GM21360 (cell line): ENCODE results near the gene TREML4.
"Not testable (repeated sequence)": the region's sequence is repeated elsewhere in the genome, so short reads cannot be mapped to it uniquely, and the experiment has no call there.

Experiments used
- ATAC-seq: cut with Tn5 transposase; IDR thresholded peaks from one replicate; pipeline ENCODE4 v1.9.1; 2021; ENCODE audit warnings: mild to moderate bottlenecking, moderate library complexity; ENCODE audit not compliant: unreplicated experiment

The TREML4 gene

GRCh38 chr6:41204156-41204555, 24.0 kb upstream of the TREML4 start:
- no peak for ATAC-seq

- no peak for ATAC-seq
These were observed 19.6 kb upstream of the TREML4 start for GRCh38 chr6:41208439-41209106.

DNA sequence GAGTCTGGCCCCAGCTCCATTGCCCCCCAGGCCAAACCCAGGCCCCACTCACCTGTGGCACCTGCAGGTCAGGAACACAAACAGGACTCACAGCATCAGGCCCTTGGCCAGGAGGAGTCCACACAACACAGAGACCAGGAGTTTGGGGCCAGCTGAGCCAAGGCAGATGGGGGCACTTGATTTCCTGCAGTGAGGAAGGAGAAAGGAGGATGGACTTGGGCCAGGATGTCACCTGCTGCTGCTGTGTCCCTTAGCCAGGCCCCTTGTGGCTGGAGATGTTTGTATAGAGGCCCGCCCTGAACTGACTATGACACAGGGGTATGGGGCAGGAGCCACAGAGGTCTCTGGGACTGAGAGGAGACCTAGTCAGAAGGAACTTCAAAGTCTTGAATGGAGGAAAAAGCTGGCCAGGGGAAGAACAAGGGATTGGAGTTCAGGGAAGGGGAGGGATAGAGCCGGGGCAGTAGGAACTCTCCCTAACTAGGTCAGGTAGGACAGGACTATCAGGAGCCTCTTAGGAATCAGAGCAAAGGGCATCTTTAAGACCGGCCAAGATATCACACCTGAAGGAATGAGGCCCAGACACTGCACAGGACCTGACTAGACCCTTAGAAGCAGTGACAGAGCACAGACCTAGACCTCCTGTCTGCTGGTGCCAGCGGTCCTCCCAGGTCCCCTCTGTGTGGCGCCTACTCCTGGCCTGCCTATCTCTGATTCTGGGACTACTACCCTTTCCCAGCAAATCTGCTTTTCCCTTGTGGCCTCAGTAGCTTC, 18.4 kb upstream of the TREML4 start:
- ATAC-seq = no peak

DNA sequence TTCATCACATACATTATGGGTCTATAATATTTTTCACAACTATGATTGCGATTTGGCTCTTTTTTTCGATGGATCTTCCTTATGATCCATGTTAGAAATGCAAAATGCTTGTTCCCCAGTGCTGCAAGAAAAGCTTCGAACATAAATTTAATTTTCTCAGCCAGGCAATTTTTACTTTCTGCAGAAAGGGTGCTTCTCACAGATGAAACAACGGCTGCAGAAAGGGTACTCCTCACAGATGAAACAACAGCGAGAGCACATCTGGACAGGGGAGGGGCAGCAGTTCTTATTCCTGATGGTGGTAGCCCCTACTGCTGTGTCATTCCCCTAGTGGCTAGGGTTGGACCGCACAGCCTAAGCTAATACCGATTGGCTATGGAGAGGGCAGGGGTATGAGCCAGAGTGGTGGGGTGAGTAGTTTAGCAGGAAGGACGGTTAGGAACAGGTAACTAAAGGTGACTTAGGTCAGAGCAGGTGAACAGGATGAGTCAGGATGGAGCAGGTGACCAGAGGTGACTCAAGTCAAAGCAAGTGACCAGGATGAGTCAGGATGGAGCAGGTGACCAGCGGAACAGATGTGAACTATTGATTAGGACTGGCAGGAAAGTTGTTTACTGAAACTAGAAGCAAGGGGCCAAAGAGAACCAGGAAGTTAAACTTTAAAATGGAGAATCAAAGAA, 13.4 kb upstream of the TREML4 start:
- ATAC-seq = no peak

- ATAC-seq = no peak
These were observed 12.4 kb upstream of the TREML4 start for GRCh38 chr6:41215777-41216176.

GRCh38 chr6:41216616-41217015, 11.5 kb upstream of the TREML4 start:
- no peak for ATAC-seq

GRCh38 chr6:41222045-41222444, 6.1 kb upstream of the TREML4 start:
- ATAC-seq = no peak

GRCh38 chr6:41222513-41222912, 5.6 kb upstream of the TREML4 start:
- no peak for ATAC-seq

DNA sequence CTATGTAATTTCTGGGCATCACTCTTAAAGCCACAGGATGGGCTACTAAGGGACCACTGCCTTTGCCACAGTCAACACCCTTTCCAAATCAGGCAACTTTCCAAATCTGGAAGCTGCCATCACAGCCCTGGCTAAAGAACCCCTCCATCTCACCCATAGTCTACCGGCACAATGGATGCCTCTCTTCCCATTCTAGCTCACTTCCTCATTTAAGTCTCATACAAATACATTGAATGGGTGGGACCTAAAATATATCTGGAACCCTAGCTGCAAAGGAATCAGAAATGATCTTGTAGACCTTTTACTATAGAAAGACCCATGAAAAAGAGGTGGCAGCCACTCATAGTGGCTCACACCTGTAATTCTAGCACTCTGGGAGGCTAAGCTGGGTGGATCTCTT, 3.3 kb upstream of the TREML4 start:
- no peak for ATAC-seq

DNA sequence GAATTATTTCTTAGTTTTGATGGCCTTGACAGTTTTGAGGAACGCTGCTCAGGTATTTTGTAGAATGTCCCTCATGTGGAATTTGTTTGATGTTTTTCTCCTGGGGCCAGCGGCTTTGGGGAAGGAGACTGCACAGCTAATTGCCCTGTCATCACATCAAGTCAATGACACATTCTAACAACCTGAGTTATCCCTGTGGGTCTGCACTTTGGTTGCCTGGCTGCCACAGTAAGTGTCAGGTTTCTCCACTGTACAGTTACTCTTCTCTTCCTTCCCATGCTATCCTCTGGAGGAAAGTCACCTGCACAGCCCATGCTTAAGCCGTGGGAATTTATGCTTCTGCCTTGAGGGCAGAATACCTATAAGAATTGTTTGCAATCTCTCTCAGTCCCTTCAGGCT, 1.4 kb upstream of the TREML4 start:
- ATAC-seq = no peak

DNA sequence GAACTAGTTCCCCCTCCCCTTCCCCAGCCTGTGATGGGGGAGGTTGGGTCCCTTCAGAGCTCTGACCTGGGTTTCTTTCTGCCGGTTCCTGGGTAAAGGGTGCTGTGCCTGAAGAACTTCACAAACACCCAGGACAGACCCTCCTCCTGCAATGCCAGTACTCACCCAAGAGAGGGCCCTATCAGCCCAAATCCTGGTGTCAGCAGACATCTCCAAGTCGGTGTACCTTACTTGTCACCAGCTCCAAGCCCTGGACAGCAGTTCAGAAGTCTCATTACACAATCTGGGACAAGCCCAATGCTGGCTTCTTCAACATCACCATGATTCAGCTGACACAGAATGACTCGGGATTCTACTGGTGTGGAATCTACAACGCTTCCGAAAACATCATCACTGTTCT, 467 bp downstream of the TREML4 start:
- no peak for ATAC-seq

DNA sequence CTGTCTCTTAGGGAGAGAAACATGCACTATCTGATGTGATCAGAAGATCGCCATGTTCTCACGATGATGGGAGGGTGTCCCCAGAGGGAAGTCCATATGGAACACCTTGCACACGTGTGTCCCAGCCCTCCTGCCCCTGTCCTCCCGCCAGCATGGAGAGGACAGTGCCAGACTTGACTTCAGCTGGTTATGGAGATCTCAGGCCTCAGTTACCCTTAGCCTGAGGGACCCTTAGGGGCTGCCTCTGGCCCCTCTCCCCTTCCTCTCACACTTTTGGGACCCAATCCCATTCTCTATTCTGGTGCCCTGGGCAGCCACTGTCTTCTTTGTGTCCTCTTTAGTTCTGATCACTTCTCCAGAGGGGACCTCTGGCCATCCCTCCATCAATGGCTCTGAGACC, 1.6 kb downstream of the TREML4 start:
- ATAC-seq = no peak

- ATAC-seq = no peak
These were observed 3.1 kb downstream of the TREML4 start for GRCh38 chr6:41231246-41231645.

DNA sequence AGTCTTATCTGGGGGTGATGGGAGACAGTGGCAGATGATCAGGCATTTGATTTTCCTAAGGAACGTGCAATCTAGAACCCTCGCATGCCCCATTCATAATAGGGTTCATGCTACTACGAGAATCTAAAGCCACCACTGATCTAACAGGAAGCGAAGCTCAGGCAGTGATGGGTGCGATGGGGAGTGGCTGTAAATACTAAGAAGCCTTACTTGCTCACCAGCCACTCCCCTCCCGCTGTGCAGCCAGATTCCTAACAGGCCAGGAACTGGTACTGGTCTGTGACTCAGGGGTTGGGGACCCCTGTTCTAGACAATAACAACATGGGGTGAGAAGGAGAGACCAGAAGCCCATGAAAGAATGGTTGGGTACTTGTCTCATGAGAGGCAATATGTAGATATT, 4.5 kb downstream of the TREML4 start:
- ATAC-seq = no peak

DNA sequence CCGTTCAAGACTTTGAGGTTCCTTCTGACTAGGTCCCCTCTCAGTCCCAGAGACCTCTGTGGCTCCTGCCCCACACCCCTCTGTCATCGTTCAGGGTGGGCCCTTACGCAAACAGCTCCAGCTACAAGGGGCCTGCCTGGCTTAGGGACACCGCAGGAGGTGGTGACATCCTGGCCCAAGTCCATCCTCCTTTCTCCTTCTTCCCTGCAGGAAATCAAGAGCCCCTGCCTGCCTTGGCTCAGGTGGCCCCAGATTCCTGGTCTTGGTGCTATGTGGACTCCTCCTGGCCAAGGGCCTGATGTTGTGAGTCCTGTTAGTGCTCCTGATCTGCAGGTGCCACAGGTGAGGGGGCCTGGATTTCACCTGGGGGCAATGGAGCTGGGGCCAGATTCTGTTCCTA, 8.1 kb downstream of the TREML4 start:
- no peak for ATAC-seq

- no peak for ATAC-seq
These were observed 9.0 kb downstream of the TREML4 start for GRCh38 chr6:41237128-41237527.

- ATAC-seq = no peak
These were observed 11.5 kb downstream of the TREML4 start for GRCh38 chr6:41239467-41240159.

DNA sequence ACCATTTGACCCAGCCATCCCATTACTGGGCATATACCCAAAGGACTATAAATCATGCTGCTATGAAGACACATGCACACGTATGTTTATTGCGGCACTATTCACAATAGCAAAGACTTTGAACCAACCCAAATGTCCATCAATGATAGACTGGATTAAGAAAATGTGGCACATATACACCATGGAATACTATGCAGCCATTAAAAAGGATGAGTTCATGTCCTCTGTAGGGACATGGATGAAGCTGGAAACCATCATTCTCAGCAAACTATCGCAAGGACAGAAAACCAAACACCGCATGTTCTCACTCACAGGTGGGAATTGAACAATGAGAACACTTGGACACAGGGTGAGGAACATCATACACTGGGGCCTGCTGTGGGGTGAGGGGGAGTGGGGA, 18.4 kb downstream of the TREML4 start:
- ATAC-seq = not testable (repeated sequence)

DNA sequence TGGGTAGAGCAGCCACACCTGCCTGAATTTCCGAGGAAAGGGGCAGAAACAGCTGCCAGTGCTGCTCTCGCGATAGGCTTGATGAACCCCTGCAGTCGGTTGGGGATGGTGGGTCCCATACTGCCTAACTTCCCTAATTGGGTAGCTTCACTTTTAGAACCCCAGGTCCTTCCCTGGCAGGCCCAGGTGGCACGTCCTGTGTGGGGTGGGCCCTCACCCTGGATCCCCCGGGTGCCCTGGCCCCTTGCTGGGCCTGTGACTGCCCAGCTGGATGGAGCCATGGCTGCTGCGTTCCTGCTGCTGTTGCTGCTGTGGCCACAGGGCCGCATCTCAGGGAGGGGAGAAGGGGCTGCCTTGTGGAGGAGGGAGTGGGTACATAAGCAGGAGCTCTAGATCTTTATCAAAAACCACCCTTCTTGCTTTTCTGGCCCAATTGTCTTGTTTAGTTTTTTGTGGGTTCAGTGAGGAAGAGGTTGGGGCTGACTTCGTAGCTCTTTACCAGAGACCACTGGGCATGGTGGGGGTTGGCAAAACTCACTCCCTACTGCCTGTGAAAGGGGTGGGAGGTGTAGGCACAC, 19.2 kb downstream of the TREML4 start:
- ATAC-seq = no peak

- no peak for ATAC-seq
These were observed 19.9 kb downstream of the TREML4 start for GRCh38 chr6:41247882-41248705.
